C4-2B (cell line): Measurements from ENCODE around the gene MYO6.
A peak's percentile ranks its signal among the peaks of the same experiment; 100 is the strongest.

ENCODE experiments used
- H3K27ac ChIP-seq: fragments of 450-650 bp; 2 replicates; pipeline ENCODE4 v1.5.1; 2017
- CTCF ChIP-seq: fragments of 450-650 bp; conservative IDR thresholded peaks from 2 replicates; pipeline ENCODE4 v1.5.1; 2017; ENCODE audit warnings: mild to moderate bottlenecking
- ZFX ChIP-seq: fragments of 450-650 bp; IDR thresholded peaks from 2 replicates; pipeline ENCODE4 v1.6.1; 2017

MYO6 gene

GRCh38 chr6:75863001-75863400 lies 114.0 kb downstream of the MYO6 start:
- TF ChIP-seq CTCF (no peak), ZFX (no peak)
- no peak overlapping the region for H3K27ac ChIP-seq

- H3K27ac ChIP-seq, result no peak overlapping the region
- TF ChIP-seq CTCF (no peak), ZFX (no peak)
Observed at GRCh38 chr6:75863784-75864183, 114.7 kb downstream of the MYO6 start.

GRCh38 chr6:75864446-75864845 lies 115.4 kb downstream of the MYO6 start:
- no peak overlapping the region for H3K27ac ChIP-seq

DNA sequence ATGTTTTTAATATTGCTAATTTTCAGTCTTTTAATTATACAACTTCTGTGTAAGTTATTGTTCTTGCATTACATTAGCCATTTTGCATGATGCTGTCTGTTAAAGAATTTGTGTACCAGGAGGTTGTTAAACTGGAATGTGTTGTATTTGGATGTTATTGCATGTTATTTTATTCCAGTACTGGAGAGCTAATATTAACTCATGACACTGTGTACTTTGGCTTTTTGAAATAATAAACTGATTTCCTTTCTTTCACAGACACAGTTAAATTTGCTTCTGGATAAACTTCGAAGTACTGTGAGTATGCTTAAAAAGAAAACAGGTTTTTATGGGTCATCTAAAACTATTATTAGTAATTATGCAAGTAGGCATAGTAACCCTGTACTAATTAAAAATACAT lies 121.3 kb downstream of the MYO6 start:
- TF ChIP-seq CTCF, result no peak
- TF ChIP-seq ZFX, result no peak
- H3K27ac ChIP-seq, result peak overlapping the region; percentile 93; the same call in 1 of the 2 replicates

More at GRCh38 chr6:75864446-75864845, 115.4 kb downstream of the MYO6 start:
- TF ChIP-seq ZFX, result no peak
- no peak for TF ChIP-seq CTCF

DNA sequence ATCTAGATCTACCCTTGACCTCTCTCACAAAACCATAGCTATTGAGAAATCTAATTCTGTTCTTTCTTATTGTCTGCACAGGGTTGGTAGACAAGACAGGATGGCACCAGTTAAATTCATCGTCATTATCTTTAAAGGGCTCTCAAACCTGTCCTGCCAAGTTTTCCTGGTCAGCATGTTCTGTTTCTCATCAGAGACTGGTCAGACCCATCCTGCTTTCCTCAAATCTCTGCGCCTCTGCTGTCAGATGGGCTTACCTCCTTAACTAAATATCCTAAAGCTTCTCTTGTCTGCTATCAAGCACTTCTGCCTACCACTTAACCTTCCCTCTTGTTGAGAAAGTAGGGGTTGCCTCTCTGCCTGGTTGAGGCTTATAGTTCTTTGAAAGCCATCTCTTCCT lies 125.2 kb downstream of the MYO6 start:
- TF ChIP-seq CTCF, result no peak
- no peak for TF ChIP-seq ZFX

DNA sequence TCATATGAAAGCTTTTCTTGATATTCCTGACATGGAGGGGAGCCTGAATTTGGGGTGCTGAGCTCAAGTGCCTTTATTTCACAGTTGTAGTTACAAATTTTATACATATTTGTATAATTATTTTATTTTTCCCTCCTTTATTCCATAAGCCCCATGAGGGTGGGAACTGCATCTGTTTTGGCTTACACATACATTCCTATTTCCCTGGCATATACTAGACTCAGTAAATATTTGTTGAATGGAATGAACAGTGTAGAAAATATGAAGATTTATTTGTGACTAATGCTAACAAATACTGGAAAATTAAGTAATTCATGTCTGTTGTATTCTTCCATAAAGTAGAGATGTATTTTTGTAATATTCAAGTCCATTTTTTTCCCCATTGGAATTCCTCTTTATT lies 127.1 kb downstream of the MYO6 start:
- TF ChIP-seq ZFX (no peak), CTCF (no peak)
- no peak overlapping the region for H3K27ac ChIP-seq

More for the DNA sequence above, 125.2 kb downstream of the MYO6 start:
- H3K27ac ChIP-seq, result peak overlapping the region; percentile 59; the same call in 1 of the 2 replicates

DNA sequence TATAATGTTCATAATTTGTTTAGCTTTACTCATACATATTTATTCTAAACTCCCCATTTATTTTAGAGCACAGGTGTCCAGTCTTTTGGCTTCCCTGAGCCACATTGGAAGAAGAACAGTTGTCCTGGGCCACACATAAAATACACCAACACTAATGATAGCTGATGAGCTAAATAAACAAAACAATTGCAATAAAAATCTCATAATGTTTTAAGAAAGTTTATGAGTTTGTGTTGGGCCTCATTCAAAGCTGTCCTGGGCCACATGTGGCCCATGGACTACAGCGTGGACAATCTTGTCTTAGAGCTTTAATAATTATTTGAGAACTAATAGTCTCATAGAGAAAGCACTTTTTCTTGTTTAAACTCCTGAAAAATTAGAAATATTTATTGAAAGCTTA lies 131.3 kb downstream of the MYO6 start:
- H3K27ac ChIP-seq, result no peak overlapping the region
- no peak for TF ChIP-seq CTCF
